ENCODE measurements around the gene NDFIP2. TPM values are rescaled to one million over a fixed set of nuclear protein-coding genes. Genes with fewer than 3 reads are reported as not detected.

NDFIP2 gene
- total RNA-seq, 4 donors from 2014 or later, result 17.1 to 27.9 (median 20.6) TPM

DNA sequence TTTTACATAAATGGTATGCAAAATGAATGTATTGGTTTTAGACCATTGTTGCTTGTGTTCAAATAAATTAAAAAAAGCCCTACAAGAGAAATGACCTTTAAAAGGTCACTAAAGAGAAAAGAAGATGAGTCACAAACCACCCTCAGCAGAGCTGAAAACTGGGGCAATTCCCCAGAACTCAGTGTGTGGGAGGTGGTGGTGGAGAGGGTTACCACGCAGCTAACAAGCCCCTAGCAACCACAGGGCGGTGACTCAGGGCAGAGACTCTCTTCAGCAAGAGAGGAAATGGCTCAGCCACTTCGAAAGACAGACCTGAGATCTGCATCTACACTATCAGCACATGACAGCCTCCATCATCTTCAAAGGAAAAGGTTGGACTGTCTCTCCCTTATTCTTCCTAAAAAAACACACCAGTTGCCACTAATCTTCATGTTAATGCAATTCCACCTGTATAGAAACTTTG lies 29.4 kb upstream of the NDFIP2 start:
- TF ChIP-seq, protein P1, sequence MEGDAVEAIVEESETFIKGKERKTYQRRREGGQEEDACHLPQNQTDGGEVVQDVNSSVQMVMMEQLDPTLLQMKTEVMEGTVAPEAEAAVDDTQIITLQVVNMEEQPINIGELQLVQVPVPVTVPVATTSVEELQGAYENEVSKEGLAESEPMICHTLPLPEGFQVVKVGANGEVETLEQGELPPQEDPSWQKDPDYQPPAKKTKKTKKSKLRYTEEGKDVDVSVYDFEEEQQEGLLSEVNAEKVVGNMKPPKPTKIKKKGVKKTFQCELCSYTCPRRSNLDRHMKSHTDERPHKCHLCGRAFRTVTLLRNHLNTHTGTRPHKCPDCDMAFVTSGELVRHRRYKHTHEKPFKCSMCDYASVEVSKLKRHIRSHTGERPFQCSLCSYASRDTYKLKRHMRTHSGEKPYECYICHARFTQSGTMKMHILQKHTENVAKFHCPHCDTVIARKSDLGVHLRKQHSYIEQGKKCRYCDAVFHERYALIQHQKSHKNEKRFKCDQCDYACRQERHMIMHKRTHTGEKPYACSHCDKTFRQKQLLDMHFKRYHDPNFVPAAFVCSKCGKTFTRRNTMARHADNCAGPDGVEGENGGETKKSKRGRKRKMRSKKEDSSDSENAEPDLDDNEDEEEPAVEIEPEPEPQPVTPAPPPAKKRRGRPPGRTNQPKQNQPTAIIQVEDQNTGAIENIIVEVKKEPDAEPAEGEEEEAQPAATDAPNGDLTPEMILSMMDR (IDR thresholded peaks at IDR 0.05; ENCODE audit: low read depth), result no peak

DNA sequence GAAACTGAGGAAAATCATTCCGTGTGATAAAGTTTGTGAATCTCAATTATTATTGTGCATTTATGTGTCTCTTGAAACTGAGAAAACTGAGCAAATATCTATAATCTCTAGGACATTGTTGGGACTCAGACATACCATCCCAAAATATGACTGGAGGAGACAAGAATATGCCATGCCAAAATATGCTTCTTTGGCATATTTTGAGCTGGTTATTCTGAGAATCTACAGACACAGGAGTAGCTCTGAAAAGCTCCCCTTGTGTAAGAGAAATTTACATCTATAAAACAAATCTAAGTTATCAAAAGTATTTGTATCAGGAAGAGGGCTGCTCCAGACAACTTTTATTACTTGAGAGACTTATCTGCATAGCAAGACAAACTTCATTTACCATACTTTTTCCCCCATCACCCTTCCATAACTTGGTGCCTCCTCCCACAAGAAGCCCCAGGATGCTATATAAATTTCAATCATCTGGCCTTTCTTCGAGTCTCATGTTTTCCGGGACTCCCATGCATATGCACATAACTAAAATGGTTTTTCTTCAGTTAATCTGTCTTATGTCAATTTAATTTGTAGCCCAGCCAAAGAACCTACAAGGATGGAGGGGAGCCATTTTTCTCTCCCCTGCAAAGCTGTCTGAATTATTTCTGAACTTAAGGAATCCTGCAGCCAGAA lies 28.6 kb upstream of the NDFIP2 start:
- TF ChIP-seq, protein P1 (IDR thresholded peaks at IDR 0.05; ENCODE audit: low read depth), result no peak

DNA sequence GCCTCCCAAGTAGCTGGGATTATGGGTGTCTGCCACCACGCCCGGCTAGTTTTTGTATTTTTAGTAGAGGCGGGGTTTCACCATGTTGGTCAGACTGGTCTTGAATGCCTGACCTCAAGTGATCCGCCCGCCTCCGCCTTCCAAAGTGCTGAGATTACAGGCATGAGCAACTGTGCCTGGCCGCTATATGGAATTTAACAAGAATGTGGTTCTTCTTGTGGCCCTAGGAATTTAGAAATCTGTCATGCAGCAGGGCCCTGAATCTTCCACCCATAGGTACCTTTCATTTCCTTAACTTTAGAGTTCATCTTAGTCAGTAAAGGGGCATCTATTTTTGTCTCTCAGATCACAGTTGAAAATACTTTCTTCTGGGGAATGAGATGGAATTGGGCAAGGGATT lies 25.6 kb upstream of the NDFIP2 start:
- TF ChIP-seq, protein P1 (IDR thresholded peaks at IDR 0.05; ENCODE audit: low read depth), result no peak

DNA sequence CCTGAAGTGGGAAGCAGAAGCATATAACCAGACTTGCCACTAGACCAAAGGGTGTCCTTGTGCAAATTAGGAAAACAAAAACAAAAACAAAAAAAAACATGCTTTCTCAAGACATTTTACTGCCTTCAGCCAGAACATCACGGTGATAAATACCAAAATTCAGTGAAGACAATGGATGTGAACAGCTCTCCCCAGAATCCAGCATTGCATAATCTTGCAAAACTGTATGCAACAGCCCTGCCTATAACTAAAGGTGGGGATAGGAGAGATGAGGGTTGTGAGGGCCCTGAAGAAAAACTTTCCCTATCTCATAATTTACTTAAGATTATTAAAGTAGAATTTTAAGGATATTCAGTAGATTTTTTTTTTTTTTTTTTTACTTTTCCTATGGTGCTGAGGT lies 24.9 kb upstream of the NDFIP2 start:
- TF ChIP-seq, protein P1 (IDR thresholded peaks at IDR 0.05; ENCODE audit: low read depth), result no peak

DNA sequence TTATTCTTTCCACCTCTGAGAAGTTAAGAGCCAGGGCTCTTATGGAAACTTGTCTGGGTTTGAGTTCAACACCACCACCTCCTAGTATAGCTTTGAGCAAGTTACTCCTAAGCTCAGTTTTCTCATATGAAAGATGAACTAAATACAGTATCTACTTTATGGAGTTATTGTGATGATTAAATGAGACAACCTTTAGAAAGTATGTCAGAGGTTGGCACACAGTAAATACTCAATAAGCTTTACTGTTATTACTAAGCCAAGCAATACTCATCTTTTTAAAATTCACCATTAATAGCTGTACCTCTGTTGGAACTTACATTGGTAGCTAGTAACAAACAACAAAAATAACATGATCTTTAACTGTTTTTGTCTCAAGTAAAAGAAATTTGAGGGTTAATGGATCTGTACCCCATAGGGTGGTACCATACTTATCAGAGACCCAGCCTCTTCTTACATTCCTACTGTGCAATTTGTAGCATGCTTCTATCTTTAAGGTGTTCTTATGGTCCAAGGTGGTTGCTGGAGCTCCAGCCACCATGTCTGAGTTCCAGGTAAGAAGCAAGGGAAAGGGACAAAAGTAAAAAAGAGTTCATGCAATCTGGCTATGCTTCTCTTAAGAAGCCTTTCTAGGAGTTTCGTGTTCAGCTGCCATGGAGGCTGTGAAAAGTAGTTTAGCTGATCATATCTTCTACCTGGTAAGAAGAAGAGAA lies 24.1 kb upstream of the NDFIP2 start:
- TF ChIP-seq, protein P1 (IDR thresholded peaks at IDR 0.05; ENCODE audit: low read depth), result no peak

DNA sequence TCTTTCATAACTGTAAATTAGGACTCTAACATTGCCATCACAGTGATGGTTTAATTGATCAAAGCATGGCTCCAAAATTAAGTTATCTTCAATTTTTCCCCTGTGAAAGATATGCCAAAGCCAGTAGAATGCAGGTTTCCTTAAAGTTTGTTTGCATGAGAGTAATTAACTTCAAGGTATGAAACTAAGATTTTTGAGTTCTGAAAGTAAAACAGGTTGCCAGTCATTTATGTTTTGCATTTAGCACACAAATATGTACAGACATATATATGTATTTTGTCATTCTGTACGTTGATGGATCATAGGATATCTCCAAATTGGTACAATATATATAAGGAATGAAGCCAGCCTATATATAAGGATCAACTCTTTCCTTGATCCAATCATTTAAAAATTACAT lies 23.6 kb upstream of the NDFIP2 start:
- TF ChIP-seq, protein P1 (IDR thresholded peaks at IDR 0.05; ENCODE audit: low read depth), result no peak

DNA sequence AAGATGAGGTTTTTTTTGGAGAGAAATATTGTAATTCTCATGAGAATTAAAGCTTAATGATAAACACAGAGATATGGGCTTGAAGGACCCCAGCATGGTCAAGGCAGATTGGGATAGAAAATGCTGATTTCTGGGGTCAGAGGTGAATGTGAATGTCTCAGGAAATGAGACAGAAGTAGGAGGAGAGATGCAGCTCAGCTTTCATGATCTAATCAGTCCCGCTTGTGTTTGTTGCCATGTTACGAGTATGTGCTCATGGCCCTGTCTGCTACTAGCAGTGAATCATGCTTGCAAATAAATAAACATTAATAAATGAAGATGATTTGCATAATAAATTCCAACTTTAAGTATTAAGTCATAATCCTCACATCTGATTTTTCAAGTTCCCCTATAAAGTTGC lies 23.0 kb upstream of the NDFIP2 start:
- TF ChIP-seq, protein P1 (IDR thresholded peaks at IDR 0.05; ENCODE audit: low read depth), result no peak
